Fibroblast of lung (primary cell): ENCODE data around the gene VRK1. TPM values are rescaled to one million over a fixed set of nuclear protein-coding genes. Genes with fewer than 3 reads are reported as not detected.

Experiments used
- DNase-seq, 2 donors: peaks; one replicate each; pipeline versions ENCODE4 v3.0.0 to v3.0.0-alpha.2; 2010; ENCODE audit warnings: low read depth in 2 of 2
- H2AFZ ChIP-seq: 2 replicates; pipeline ENCODE4 v1.5.1; 2012; ENCODE audit warnings: low read length, control low read depth, inconsistent platforms
- H3K27ac ChIP-seq: 2 replicates; pipeline ENCODE4 v1.5.1; 2011; ENCODE audit warnings: low read length, control low read depth; ENCODE audit not compliant: insufficient read depth
- H3K27me3 ChIP-seq: 2 replicates; pipeline ENCODE4 v1.5.1; 2011; ENCODE audit warnings: mild to moderate bottlenecking, low read length; ENCODE audit not compliant: control insufficient read depth, insufficient read depth
- H3K36me3 ChIP-seq: 2 replicates; pipeline ENCODE4 v1.5.1; 2011; ENCODE audit warnings: low read length; ENCODE audit not compliant: control insufficient read depth, insufficient read depth
- H3K4me1 ChIP-seq: 2 replicates; pipeline ENCODE4 v1.5.1; 2011; ENCODE audit warnings: low read length; ENCODE audit not compliant: control insufficient read depth, insufficient read depth; ENCODE audit errors: extremely low read depth
- H3K4me2 ChIP-seq: 2 replicates; pipeline ENCODE4 v1.5.1; 2011; ENCODE audit warnings: low read length, control low read depth; ENCODE audit not compliant: insufficient read depth; ENCODE audit errors: extremely low read depth
- H3K4me3 ChIP-seq, 4 experiments: fragments of 200-600 bp in 1 of 4; sonication (generic) in 1 of 4; replicated peaks in 1 of 4; 2 replicates each; pipeline ENCODE4 v1.5.1; 2011 to 2016; ENCODE audit warnings: low read length in 4 of 4, low read depth in 3 of 4, mild to moderate bottlenecking in 3 of 4, control low read depth in 2 of 4, inconsistent platforms in 1 of 4, mixed read lengths in 1 of 4; ENCODE audit not compliant: insufficient read depth in 1 of 4; ENCODE audit errors: control extremely low read depth in 1 of 4
- H3K79me2 ChIP-seq: 2 replicates; pipeline ENCODE4 v1.5.1; 2012; ENCODE audit warnings: mild to moderate bottlenecking, low read length, inconsistent platforms; ENCODE audit not compliant: control insufficient read depth, insufficient read depth
- H3K9ac ChIP-seq: 2 replicates; pipeline ENCODE4 v1.5.1; 2011; ENCODE audit warnings: mild to moderate bottlenecking, low read length, control low read depth; ENCODE audit not compliant: insufficient read depth
- H3K9me3 ChIP-seq: 2 replicates; pipeline ENCODE4 v1.5.1; 2012; ENCODE audit warnings: low read depth, low read length; ENCODE audit not compliant: control insufficient read depth, insufficient read depth
- H4K20me1 ChIP-seq: 2 replicates; pipeline ENCODE4 v1.5.1; 2011; ENCODE audit warnings: low read length; ENCODE audit not compliant: control insufficient read depth, insufficient read depth; ENCODE audit errors: extremely low read depth
- CTCF ChIP-seq, 2 donors: IDR thresholded peaks in 1 of 2; conservative IDR thresholded peaks in 1 of 2; 1 replicate in 1 of 2; 2 replicates in 1 of 2; pipeline ENCODE4 v1.5.1; 2011 to 2012; ENCODE audit warnings: low read length in 2 of 2, control low read depth in 1 of 2, inconsistent platforms in 1 of 2, low read depth in 1 of 2, mild to moderate bottlenecking in 1 of 2
- EZH2 ChIP-seq: IDR thresholded peaks from 2 replicates; pipeline ENCODE4 v1.5.1; 2012; ENCODE audit warnings: low read length, control low read depth, mild to moderate bottlenecking; ENCODE audit errors: missing control alignments
- polyA plus RNA-seq, 2 donors: library from polyadenylated mRNA; depleted of rRNA in 1 of 2; stranded (reverse) in 1 of 2; unstranded in 1 of 2; fragments of >200 nt; gene quantifications; 2 replicates each; pipeline ENCODE4 v1.2.1, GENCODE V29; 2011 to 2012; ENCODE audit warnings: missing spikeins in 1 of 2
- total RNA-seq: library from RNA; depleted of rRNA; stranded (reverse); fragments of >200 nt; gene quantifications from 2 replicates; pipeline ENCODE4 v1.2.1, GENCODE V29; 2014

VRK1 gene
- total and polyA plus RNA-seq, 2 donors (not counting 1 experiment from before 2014, with no cell fraction given), result 11.5 to 24.9 TPM

GRCh38 chr14:96844857-96845570, 47.8 kb downstream of the VRK1 start:
- Histone ChIP-seq H3K4me3 (no peak overlapping the region), H3K4me1 (no peaks in the 10 kb centered on the region), H2AFZ (no peak overlapping the region), H3K27ac (no peak overlapping the region), H3K9me3 (no peaks in the 10 kb centered on the region), H3K79me2 (no peaks in the 10 kb centered on the region), H4K20me1 (no peaks in the 10 kb centered on the region), H3K27me3 (no peaks in the 10 kb centered on the region), H3K9ac (no peak overlapping the region), H3K4me2 (no peak overlapping the region), H3K36me3 (no peaks in the 10 kb centered on the region)
- TF ChIP-seq EZH2 (no peak), CTCF (conservative IDR thresholded peaks at IDR 0.05 in 1 of 2, IDR thresholded peaks at IDR 0.05 in 1 of 2; ENCODE audit: low read depth in 1 of 2, low read length in 2 of 2) (no peak)
- DNase-seq, result no peak

GRCh38 chr14:96847451-96847850, 50.3 kb downstream of the VRK1 start:
- Histone ChIP-seq H3K9me3 (no peaks in the 10 kb centered on the region), H4K20me1 (no peaks in the 10 kb centered on the region), H3K27me3 (no peaks in the 10 kb centered on the region), H3K9ac (no peak overlapping the region), H3K27ac (no peak overlapping the region), H3K4me1 (no peaks in the 10 kb centered on the region), H2AFZ (no peak overlapping the region), H3K36me3 (no peaks in the 10 kb centered on the region), H3K4me3 (no peak overlapping the region), H3K4me2 (no peak overlapping the region), H3K79me2 (no peaks in the 10 kb centered on the region)
- no peak for DNase-seq
- TF ChIP-seq CTCF (conservative IDR thresholded peaks at IDR 0.05 in 1 of 2, IDR thresholded peaks at IDR 0.05 in 1 of 2; ENCODE audit: low read depth in 1 of 2, low read length in 2 of 2), result no peak
- TF ChIP-seq EZH2, result no peak

GRCh38 chr14:96848011-96848410, 50.8 kb downstream of the VRK1 start:
- H3K9ac ChIP-seq, result no peak overlapping the region
- no peaks in the 10 kb centered on the region for H3K36me3 ChIP-seq
- no peak overlapping the region for H3K4me2 ChIP-seq
- H3K4me1 ChIP-seq, result no peaks in the 10 kb centered on the region
- no peak overlapping the region for H3K4me3 ChIP-seq
- no peaks in the 10 kb centered on the region for H3K9me3 ChIP-seq
- no peaks in the 10 kb centered on the region for H4K20me1 ChIP-seq
- no peaks in the 10 kb centered on the region for H3K27me3 ChIP-seq
- no peak for DNase-seq
- no peak overlapping the region for H2AFZ ChIP-seq
- no peaks in the 10 kb centered on the region for H3K79me2 ChIP-seq
- no peak overlapping the region for H3K27ac ChIP-seq
- TF ChIP-seq EZH2 (no peak), CTCF (conservative IDR thresholded peaks at IDR 0.05 in 1 of 2, IDR thresholded peaks at IDR 0.05 in 1 of 2; ENCODE audit: low read depth in 1 of 2, low read length in 2 of 2) (no peak)
